Measurements from ENCODE around the gene ATP9A. TPM values are rescaled to one million over a fixed set of nuclear protein-coding genes. Genes with fewer than 3 reads are reported as not detected.

The ATP9A gene
- total RNA-seq, 1 experiment from 2014 or later, result 18.6 TPM

- H3K27me3 ChIP-seq (ENCODE audit: insufficient read depth, low read depth), result no peaks in the 10 kb centered on the region
- no peak overlapping the region for H3K4me3 ChIP-seq
- TF ChIP-seq EZH2 (IDR thresholded peaks at IDR 0.05; ENCODE audit: low read depth) (no peak), CTCF (conservative IDR thresholded peaks at IDR 0.05) (no peak)
- H3F3A ChIP-seq (ENCODE audit: insufficient read depth, low read depth), result no peaks in the 10 kb centered on the region
- H3K9me3 ChIP-seq (ENCODE audit: insufficient read depth, low read depth), result no peaks in the 10 kb centered on the region
- H3K4me2 ChIP-seq, result no peak overlapping the region
- no peaks in the 10 kb centered on the region for H3K9me2 ChIP-seq (ENCODE audit: insufficient read depth)
- ChIA-PET POLR2A (ENCODE audit: unreplicated experiment) (interaction anchor here (0.6 kb wide), 1 partner anchor 54 kb away, joined by 3 read pairs; no protein-coding TSS in a partner anchor), CTCF (interaction anchor here (0.5 to 0.7 kb wide), 4 partner anchors 8 to 713 kb away, joined by 3 to 5 read pairs (median 3); no protein-coding TSS in a partner anchor)
- H3K36me3 ChIP-seq (ENCODE audit: low read depth), result no peaks in the 10 kb centered on the region
- DNase-seq, result no peak
- no peak overlapping the region for H2AFZ ChIP-seq
- no TSS peak for BruUV-seq (replicated peaks)
- intact Hi-C loops (cut with micrococcal nuclease; ENCODE audit: unreplicated experiment), result no loop called here
- no peak overlapping the region for H3K27ac ChIP-seq
- peaks cover 23% of the 10 kb centered on the region for H3K4me1 ChIP-seq (replicated peaks; ENCODE audit: insufficient read depth)
- H4K20me1 ChIP-seq (ENCODE audit: insufficient read depth), result no peaks in the 10 kb centered on the region
- H3K79me2 ChIP-seq (ENCODE audit: low read depth), result no peaks in the 10 kb centered on the region
Measured at GRCh38 chr20:51698252-51698651, 69.9 kb downstream of the ATP9A start.

- intact Hi-C loops (cut with micrococcal nuclease; ENCODE audit: unreplicated experiment), result no loop called here
- Histone ChIP-seq H3F3A (ENCODE audit: insufficient read depth, low read depth) (no peaks in the 10 kb centered on the region), H3K27me3 (ENCODE audit: insufficient read depth, low read depth) (no peaks in the 10 kb centered on the region), H3K36me3 (ENCODE audit: low read depth) (no peaks in the 10 kb centered on the region), H3K4me2 (peak overlapping the region; percentile 65), H3K4me1 (replicated peaks; ENCODE audit: insufficient read depth) (peaks cover 23% of the 10 kb centered on the region), H3K4me3 (no peak overlapping the region), H3K9me3 (ENCODE audit: insufficient read depth, low read depth) (no peaks in the 10 kb centered on the region), H2AFZ (no peak overlapping the region), H4K20me1 (ENCODE audit: insufficient read depth) (no peaks in the 10 kb centered on the region), H3K9me2 (ENCODE audit: insufficient read depth) (no peaks in the 10 kb centered on the region), H3K79me2 (ENCODE audit: low read depth) (no peaks in the 10 kb centered on the region), H3K27ac (peak overlapping the region; percentile 48; the same call in 1 of the 2 replicates)
- ChIA-PET POLR2A (ENCODE audit: unreplicated experiment) (no interaction called here), CTCF (interaction anchor here (0.6 to 0.7 kb wide), 4 partner anchors 15 to 1819 kb away, joined by 3 to 16 read pairs (median 3); no protein-coding TSS in a partner anchor)
- DNase-seq, result no peak
- TF ChIP-seq EZH2 (IDR thresholded peaks at IDR 0.05; ENCODE audit: low read depth), result no peak
- no TSS peak for BruUV-seq (replicated peaks)
Measured at GRCh38 chr20:51697096-51697826, 70.9 kb downstream of the ATP9A start.

GRCh38 chr20:51696304-51697071 is 71.7 kb downstream of the ATP9A start:
- no peak overlapping the region for H2AFZ ChIP-seq
- no peaks in the 10 kb centered on the region for H3K79me2 ChIP-seq (ENCODE audit: low read depth)
- no peaks in the 10 kb centered on the region for H3K36me3 ChIP-seq (ENCODE audit: low read depth)
- ChIA-PET CTCF (interaction anchor here (0.5 to 1.1 kb wide), 5 partner anchors 56 to 408 kb away, joined by 3 to 16 read pairs (median 3); no protein-coding TSS in a partner anchor), POLR2A (ENCODE audit: unreplicated experiment) (interaction anchor here (0.6 kb wide), 1 partner anchor 52 kb away, joined by 4 read pairs; no protein-coding TSS in a partner anchor)
- H3K9me3 ChIP-seq (ENCODE audit: insufficient read depth, low read depth), result no peaks in the 10 kb centered on the region
- H4K20me1 ChIP-seq (ENCODE audit: insufficient read depth), result no peaks in the 10 kb centered on the region
- peak overlapping the region; percentile 65 for H3K4me2 ChIP-seq
- no peak for TF ChIP-seq CTCF (conservative IDR thresholded peaks at IDR 0.05)
- TF ChIP-seq EZH2 (IDR thresholded peaks at IDR 0.05; ENCODE audit: low read depth), result no peak
- H3K27ac ChIP-seq, result peak overlapping the region; percentile 48
- H3K9me2 ChIP-seq (ENCODE audit: insufficient read depth), result no peaks in the 10 kb centered on the region
- no peaks in the 10 kb centered on the region for H3K27me3 ChIP-seq (ENCODE audit: insufficient read depth, low read depth)
- intact Hi-C loops (cut with micrococcal nuclease; ENCODE audit: unreplicated experiment), result no loop called here
- no peak for DNase-seq
- peaks cover 23% of the 10 kb centered on the region for H3K4me1 ChIP-seq (replicated peaks; ENCODE audit: insufficient read depth)
- no TSS peak for BruUV-seq (replicated peaks)
- no peaks in the 10 kb centered on the region for H3F3A ChIP-seq (ENCODE audit: insufficient read depth, low read depth)
- H3K4me3 ChIP-seq, result no peak overlapping the region
